ENCODE results near the gene EGFL8. TPM values are rescaled to one million over a fixed set of nuclear protein-coding genes. Genes with fewer than 3 reads are reported as not detected.
A peak's percentile ranks its signal among the peaks of the same experiment; 100 is the strongest.

EGFL8 gene
- total and polyA plus RNA-seq, 9 of the 15 experiments (the other 6 are each of a cell fraction or from before 2014, with no cell fraction given), result 2.2 to 47.4 (median 14.2) TPM

DNA sequence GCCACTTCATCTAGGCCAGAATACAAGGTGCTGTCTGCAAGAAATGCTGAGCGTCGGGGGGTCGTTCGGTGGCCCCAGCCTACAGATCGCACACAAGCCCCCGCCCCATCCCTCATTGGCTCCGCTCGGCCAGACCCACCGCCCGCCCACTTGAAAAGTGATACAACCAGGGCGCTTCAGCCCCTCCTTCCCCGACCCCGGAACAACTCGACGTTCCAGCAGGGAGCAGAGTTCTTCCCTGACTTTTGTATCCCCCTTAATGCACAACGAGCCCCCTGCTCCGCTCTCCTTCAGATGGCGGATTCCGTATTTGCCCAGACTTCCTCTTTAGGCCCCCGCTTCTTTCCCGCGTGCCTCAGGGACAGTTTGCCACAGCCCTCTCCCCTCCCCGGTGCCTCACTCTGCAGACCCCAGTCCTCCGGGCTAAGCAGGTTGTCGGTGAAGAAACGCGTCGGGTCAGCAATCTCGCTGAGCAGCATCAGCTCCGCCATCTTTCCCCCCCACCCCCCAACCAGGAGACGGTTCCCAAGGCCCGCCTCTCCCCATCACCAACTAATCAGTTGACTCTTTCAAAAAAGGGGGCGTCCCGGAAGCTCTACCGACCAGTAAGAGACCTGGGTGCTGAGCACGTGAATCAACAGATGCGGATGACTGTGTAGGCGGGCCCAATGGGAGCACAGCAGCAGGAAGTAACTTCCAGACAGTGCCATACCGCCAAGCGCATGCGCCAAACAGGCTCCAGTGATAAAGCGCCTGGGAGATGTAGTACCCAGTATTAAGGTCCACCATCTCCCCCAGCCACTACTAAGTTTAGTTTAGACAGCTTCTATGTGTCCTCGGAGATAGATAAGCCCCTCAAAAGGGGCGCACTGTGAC is 36.4 kb upstream of the EGFL8 start, which contains the start of gene ATF6B (continued):
- TF ChIP-seq, protein P1, sequence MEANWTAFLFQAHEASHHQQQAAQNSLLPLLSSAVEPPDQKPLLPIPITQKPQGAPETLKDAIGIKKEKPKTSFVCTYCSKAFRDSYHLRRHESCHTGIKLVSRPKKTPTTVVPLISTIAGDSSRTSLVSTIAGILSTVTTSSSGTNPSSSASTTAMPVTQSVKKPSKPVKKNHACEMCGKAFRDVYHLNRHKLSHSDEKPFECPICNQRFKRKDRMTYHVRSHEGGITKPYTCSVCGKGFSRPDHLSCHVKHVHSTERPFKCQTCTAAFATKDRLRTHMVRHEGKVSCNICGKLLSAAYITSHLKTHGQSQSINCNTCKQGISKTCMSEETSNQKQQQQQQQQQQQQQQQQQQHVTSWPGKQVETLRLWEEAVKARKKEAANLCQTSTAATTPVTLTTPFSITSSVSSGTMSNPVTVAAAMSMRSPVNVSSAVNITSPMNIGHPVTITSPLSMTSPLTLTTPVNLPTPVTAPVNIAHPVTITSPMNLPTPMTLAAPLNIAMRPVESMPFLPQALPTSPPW (CRISPR knock-in tag; IDR thresholded peaks at IDR 0.05), result peak; percentile 93
- TF ChIP-seq HMG20A (CRISPR knock-in tag; conservative IDR thresholded peaks at IDR 0.05) (no peak), NR2C1 (IDR thresholded peaks at IDR 0.05) (peak; percentile 61; the same call in 1 of the 2 replicates), NR2C1 (tag; IDR thresholded peaks at IDR 0.05) (no peak; the same call in none of the 2 replicates), TRIM28 (IDR thresholded peaks at IDR 0.05) (no peak; the same call in 1 of the 2 replicates), ZNF780A (CRISPR knock-in tag; IDR thresholded peaks at IDR 0.05) (no peak), CREM (IDR thresholded peaks at IDR 0.05; ENCODE audit: low read depth) (peak; percentile 74), TSC22D4 (tag; IDR thresholded peaks at IDR 0.05) (no peak), HNRNPH1 (optimal IDR thresholded peaks at IDR 0.05; ENCODE audit: low read depth, low read length) (no peak), CREB1 (IDR thresholded peaks at IDR 0.05) (peak; percentile 70), CREB1 (CRISPR knock-in tag; IDR thresholded peaks at IDR 0.05) (peak; percentile 47; the same call in 1 of the 2 replicates), MYNN (IDR thresholded peaks at IDR 0.05) (no peak), MYNN (CRISPR knock-in tag; IDR thresholded peaks at IDR 0.05) (no peak), DPF2 (IDR thresholded peaks at IDR 0.05) (no peak), SMAD3 (CRISPR knock-in tag; conservative IDR thresholded peaks at IDR 0.05) (0 out of 2 replicates have a peak, but pooled peaks have one; percentile 32), SMAD4 (CRISPR knock-in tag; conservative IDR thresholded peaks at IDR 0.05) (no peak)
- TF ChIP-seq, protein P2, sequence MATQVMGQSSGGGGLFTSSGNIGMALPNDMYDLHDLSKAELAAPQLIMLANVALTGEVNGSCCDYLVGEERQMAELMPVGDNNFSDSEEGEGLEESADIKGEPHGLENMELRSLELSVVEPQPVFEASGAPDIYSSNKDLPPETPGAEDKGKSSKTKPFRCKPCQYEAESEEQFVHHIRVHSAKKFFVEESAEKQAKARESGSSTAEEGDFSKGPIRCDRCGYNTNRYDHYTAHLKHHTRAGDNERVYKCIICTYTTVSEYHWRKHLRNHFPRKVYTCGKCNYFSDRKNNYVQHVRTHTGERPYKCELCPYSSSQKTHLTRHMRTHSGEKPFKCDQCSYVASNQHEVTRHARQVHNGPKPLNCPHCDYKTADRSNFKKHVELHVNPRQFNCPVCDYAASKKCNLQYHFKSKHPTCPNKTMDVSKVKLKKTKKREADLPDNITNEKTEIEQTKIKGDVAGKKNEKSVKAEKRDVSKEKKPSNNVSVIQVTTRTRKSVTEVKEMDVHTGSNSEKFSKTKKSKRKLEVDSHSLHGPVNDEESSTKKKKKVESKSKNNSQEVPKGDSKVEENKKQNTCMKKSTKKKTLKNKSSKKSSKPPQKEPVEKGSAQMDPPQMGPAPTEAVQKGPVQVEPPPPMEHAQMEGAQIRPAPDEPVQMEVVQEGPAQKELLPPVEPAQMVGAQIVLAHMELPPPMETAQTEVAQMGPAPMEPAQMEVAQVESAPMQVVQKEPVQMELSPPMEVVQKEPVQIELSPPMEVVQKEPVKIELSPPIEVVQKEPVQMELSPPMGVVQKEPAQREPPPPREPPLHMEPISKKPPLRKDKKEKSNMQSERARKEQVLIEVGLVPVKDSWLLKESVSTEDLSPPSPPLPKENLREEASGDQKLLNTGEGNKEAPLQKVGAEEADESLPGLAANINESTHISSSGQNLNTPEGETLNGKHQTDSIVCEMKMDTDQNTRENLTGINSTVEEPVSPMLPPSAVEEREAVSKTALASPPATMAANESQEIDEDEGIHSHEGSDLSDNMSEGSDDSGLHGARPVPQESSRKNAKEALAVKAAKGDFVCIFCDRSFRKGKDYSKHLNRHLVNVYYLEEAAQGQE (IDR thresholded peaks at IDR 0.05; ENCODE audit: borderline replicate concordance), result peak; percentile 56
- TF ChIP-seq, protein P2 (CRISPR knock-in tag; IDR thresholded peaks at IDR 0.05; ENCODE audit: low read depth), result 0 out of 2 replicates have a peak, but pooled peaks have one; percentile 20

All from K562 (cell line).